ENCODE data around the gene TEX9.

Gene TEX9

GRCh38 chr15:56322444-56322843 is 42.8 kb upstream of the TEX9 start:
- DNase-seq: peak; percentile 27 to 76
- no peak overlapping the region for H4K91ac ChIP-seq (ENCODE audit: low read depth, low read length)
- no peak overlapping the region for H2AFZ ChIP-seq (ENCODE audit: insufficient read depth, low read length, poor library complexity)
- H4K12ac ChIP-seq (ENCODE audit: low read depth, low read length): no peak overlapping the region
- no peak overlapping the region for H2BK5ac ChIP-seq (ENCODE audit: low read depth, low read length, poor library complexity)
- H3K23ac ChIP-seq (ENCODE audit: low read length): no peak overlapping the region
- H3K4ac ChIP-seq (ENCODE audit: low read depth, low read length): no peak overlapping the region
- no peak overlapping the region for H3K18ac ChIP-seq (ENCODE audit: low read length)
- H2AK5ac ChIP-seq (ENCODE audit: low read length): no peak overlapping the region
- no peak overlapping the region for H3K27ac ChIP-seq (ENCODE audit: low read depth, low read length)
- H2BK12ac ChIP-seq (ENCODE audit: low read length): no peak overlapping the region
- H3K14ac ChIP-seq (ENCODE audit: low read length): no peak overlapping the region
- H3K79me2 ChIP-seq (ENCODE audit: control insufficient read depth, insufficient read depth, low read length, poor library complexity): no peaks in the 10 kb centered on the region
- no CpG with 5 or more reads among the region's 2 CpGs for WGBS (ENCODE audit: extremely low coverage, insufficient coverage, insufficient read length)
- H2BK120ac ChIP-seq (ENCODE audit: insufficient read depth, low read length, poor library complexity): no peak overlapping the region
- H3K4me3 ChIP-seq (ENCODE audit: low read depth, low read length): no peak overlapping the region
- no peaks in the 10 kb centered on the region for H3K79me1 ChIP-seq (ENCODE audit: low read length)
- H3K4me2 ChIP-seq (ENCODE audit: low read length): no peak overlapping the region
- H3K4me1 ChIP-seq (ENCODE audit: control insufficient read depth in 1 of 2, insufficient read depth in 2 of 2, low read length in 2 of 2): no peaks in the 10 kb centered on the region
- H3K36me3 ChIP-seq (ENCODE audit: control insufficient read depth in 1 of 2, insufficient read depth in 2 of 2, low read length in 2 of 2): no peaks in the 10 kb centered on the region
- H3K9me3 ChIP-seq (ENCODE audit: insufficient read depth, low read depth, low read length): no peaks in the 10 kb centered on the region
- H4K8ac ChIP-seq (ENCODE audit: low read depth, low read length): no peak overlapping the region
- H3K9ac ChIP-seq (ENCODE audit: low read length): no peak overlapping the region
- H3K27me3 ChIP-seq (ENCODE audit: insufficient read depth, low read length): no peaks in the 10 kb centered on the region

GRCh38 chr15:56323435-56323834 is 41.8 kb upstream of the TEX9 start:
- DNase-seq: no peak
- Histone ChIP-seq H3K27ac (ENCODE audit: low read depth, low read length) (no peak overlapping the region), H3K79me1 (ENCODE audit: low read length) (no peaks in the 10 kb centered on the region), H2BK5ac (ENCODE audit: low read depth, low read length, poor library complexity) (no peak overlapping the region), H2BK12ac (ENCODE audit: low read length) (no peak overlapping the region), H3K23ac (ENCODE audit: low read length) (no peak overlapping the region), H2AFZ (ENCODE audit: insufficient read depth, low read length, poor library complexity) (no peak overlapping the region), H3K79me2 (ENCODE audit: control insufficient read depth, insufficient read depth, low read length, poor library complexity) (no peaks in the 10 kb centered on the region), H3K4ac (ENCODE audit: low read depth, low read length) (no peak overlapping the region), H3K4me2 (ENCODE audit: low read length) (no peak overlapping the region), H3K4me1 (ENCODE audit: control insufficient read depth in 1 of 2, insufficient read depth in 2 of 2, low read length in 2 of 2) (no peaks in the 10 kb centered on the region), H3K18ac (ENCODE audit: low read length) (no peak overlapping the region), H4K12ac (ENCODE audit: low read depth, low read length) (no peak overlapping the region), H4K91ac (ENCODE audit: low read depth, low read length) (no peak overlapping the region), H2BK120ac (ENCODE audit: insufficient read depth, low read length, poor library complexity) (no peak overlapping the region), H3K9me3 (ENCODE audit: insufficient read depth, low read depth, low read length) (no peaks in the 10 kb centered on the region), H3K36me3 (ENCODE audit: control insufficient read depth in 1 of 2, insufficient read depth in 2 of 2, low read length in 2 of 2) (no peaks in the 10 kb centered on the region), H3K14ac (ENCODE audit: low read length) (no peak overlapping the region), H4K8ac (ENCODE audit: low read depth, low read length) (no peak overlapping the region), H2AK5ac (ENCODE audit: low read length) (no peak overlapping the region), H3K4me3 (ENCODE audit: low read depth, low read length) (no peak overlapping the region), H3K9ac (ENCODE audit: low read length) (no peak overlapping the region), H3K27me3 (ENCODE audit: insufficient read depth, low read length) (no peaks in the 10 kb centered on the region)
- no CpG with 5 or more reads among the region's 1 CpG for WGBS (ENCODE audit: extremely low coverage, insufficient coverage, insufficient read length)

DNA sequence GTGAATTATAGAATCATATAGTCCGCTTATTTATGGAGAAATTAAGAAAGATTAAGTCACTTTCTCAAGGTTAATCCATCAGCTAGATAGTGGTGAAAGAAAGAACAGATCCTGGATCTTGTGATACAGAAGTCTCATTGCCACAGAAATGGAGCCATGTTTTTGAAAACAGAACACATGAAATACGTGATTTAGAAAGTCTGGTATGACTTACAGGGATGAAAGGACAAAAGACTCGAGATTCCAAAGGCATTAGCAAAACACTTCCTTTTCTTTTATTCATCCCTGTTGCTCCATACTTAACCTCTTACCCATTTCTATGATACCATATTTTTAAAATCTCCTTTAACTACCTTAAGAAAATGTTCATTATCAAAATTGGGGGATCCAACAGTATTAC is 40.0 kb upstream of the TEX9 start:
- H3K14ac ChIP-seq (ENCODE audit: low read length): no peak overlapping the region
- H3K27me3 ChIP-seq (ENCODE audit: insufficient read depth, low read length): no peaks in the 10 kb centered on the region
- H3K23ac ChIP-seq (ENCODE audit: low read length): no peak overlapping the region
- no peak overlapping the region for H2BK120ac ChIP-seq (ENCODE audit: insufficient read depth, low read length, poor library complexity)
- H3K4ac ChIP-seq (ENCODE audit: low read depth, low read length): no peak overlapping the region
- H2BK5ac ChIP-seq (ENCODE audit: low read depth, low read length, poor library complexity): no peak overlapping the region
- no peak overlapping the region for H2AK5ac ChIP-seq (ENCODE audit: low read length)
- no peak overlapping the region for H2BK12ac ChIP-seq (ENCODE audit: low read length)
- H3K79me2 ChIP-seq (ENCODE audit: control insufficient read depth, insufficient read depth, low read length, poor library complexity): no peaks in the 10 kb centered on the region
- H4K12ac ChIP-seq (ENCODE audit: low read depth, low read length): no peak overlapping the region
- no peak overlapping the region for H4K8ac ChIP-seq (ENCODE audit: low read depth, low read length)
- no peak overlapping the region for H3K4me2 ChIP-seq (ENCODE audit: low read length)
- H3K4me1 ChIP-seq (ENCODE audit: control insufficient read depth in 1 of 2, insufficient read depth in 2 of 2, low read length in 2 of 2): no peaks in the 10 kb centered on the region
- no peaks in the 10 kb centered on the region for H3K36me3 ChIP-seq (ENCODE audit: control insufficient read depth in 1 of 2, insufficient read depth in 2 of 2, low read length in 2 of 2)
- H3K79me1 ChIP-seq (ENCODE audit: low read length): no peaks in the 10 kb centered on the region
- H3K9me3 ChIP-seq (ENCODE audit: insufficient read depth, low read depth, low read length): no peaks in the 10 kb centered on the region
- no peak overlapping the region for H2AFZ ChIP-seq (ENCODE audit: insufficient read depth, low read length, poor library complexity)
- no peak overlapping the region for H4K91ac ChIP-seq (ENCODE audit: low read depth, low read length)
- H3K18ac ChIP-seq (ENCODE audit: low read length): no peak overlapping the region
- no peak overlapping the region for H3K9ac ChIP-seq (ENCODE audit: low read length)
- peak in 1 of 2 donors; percentile 76 for DNase-seq
- no CpG with 5 or more reads among the region's 3 CpGs for WGBS (ENCODE audit: extremely low coverage, insufficient coverage, insufficient read length)
- no peak overlapping the region for H3K27ac ChIP-seq (ENCODE audit: low read depth, low read length)
- H3K4me3 ChIP-seq (ENCODE audit: low read depth, low read length): no peak overlapping the region

- Histone ChIP-seq H3K27me3 (ENCODE audit: insufficient read depth, low read length) (no peaks in the 10 kb centered on the region), H3K27ac (ENCODE audit: low read depth, low read length) (no peak overlapping the region), H3K4me3 (ENCODE audit: low read depth, low read length) (no peak overlapping the region), H2BK5ac (ENCODE audit: low read depth, low read length, poor library complexity) (no peak overlapping the region), H2AK5ac (ENCODE audit: low read length) (no peak overlapping the region), H4K91ac (ENCODE audit: low read depth, low read length) (no peak overlapping the region), H4K8ac (ENCODE audit: low read depth, low read length) (no peak overlapping the region), H3K79me2 (ENCODE audit: control insufficient read depth, insufficient read depth, low read length, poor library complexity) (no peaks in the 10 kb centered on the region), H3K4ac (ENCODE audit: low read depth, low read length) (no peak overlapping the region), H2BK12ac (ENCODE audit: low read length) (no peak overlapping the region), H3K4me2 (ENCODE audit: low read length) (no peak overlapping the region), H3K4me1 (ENCODE audit: control insufficient read depth in 1 of 2, insufficient read depth in 2 of 2, low read length in 2 of 2) (no peaks in the 10 kb centered on the region), H3K36me3 (ENCODE audit: control insufficient read depth in 1 of 2, insufficient read depth in 2 of 2, low read length in 2 of 2) (no peaks in the 10 kb centered on the region), H3K18ac (ENCODE audit: low read length) (no peak overlapping the region), H3K23ac (ENCODE audit: low read length) (no peak overlapping the region), H3K14ac (ENCODE audit: low read length) (no peak overlapping the region), H3K79me1 (ENCODE audit: low read length) (no peaks in the 10 kb centered on the region), H2AFZ (ENCODE audit: insufficient read depth, low read length, poor library complexity) (no peak overlapping the region), H3K9ac (ENCODE audit: low read length) (no peak overlapping the region), H4K12ac (ENCODE audit: low read depth, low read length) (no peak overlapping the region), H3K9me3 (ENCODE audit: insufficient read depth, low read depth, low read length) (no peaks in the 10 kb centered on the region), H2BK120ac (ENCODE audit: insufficient read depth, low read length, poor library complexity) (no peak overlapping the region)
- no CpG with 5 or more reads among the region's 6 CpGs for WGBS (ENCODE audit: extremely low coverage, insufficient coverage, insufficient read length)
- DNase-seq: peak; percentile 50 to 68
Measured at GRCh38 chr15:56327721-56328502, 37.3 kb upstream of the TEX9 start.
